Kidney epithelial cell (primary cell): ENCODE data around the gene ZBTB24. TPM values are rescaled to one million over a fixed set of nuclear protein-coding genes. Genes with fewer than 3 reads are reported as not detected.

Experiments
- DNase-seq: peaks from one replicate; pipeline ENCODE4 v3.0.0-alpha.2; 2010; ENCODE audit warnings: low read depth
- H3K27me3 ChIP-seq: 2 replicates; pipeline ENCODE4 v1.6.0; 2011; ENCODE audit warnings: low read length; ENCODE audit not compliant: control insufficient read depth, insufficient read depth
- H3K36me3 ChIP-seq: 2 replicates; pipeline ENCODE4 v1.5.1; 2011; ENCODE audit warnings: low read length; ENCODE audit not compliant: control insufficient read depth, insufficient read depth
- H3K4me3 ChIP-seq: 2 replicates; pipeline ENCODE4 v1.5.1; 2011; ENCODE audit warnings: low read depth, mild to moderate bottlenecking, control low read depth, low read length
- total RNA-seq: library from RNA; depleted of rRNA; stranded (reverse); fragments of >200 nt; gene quantifications from 2 replicates; pipeline ENCODE4 v1.2.3, GENCODE V29; 2015
- TF ChIP-seq, protein P1 (sequence below): IDR thresholded peaks from 2 replicates; pipeline ENCODE4 v1.5.1; 2011; ENCODE audit warnings: mild to moderate bottlenecking, moderate library complexity, low read length, control low read depth, inconsistent platforms; ENCODE audit not compliant: insufficient read depth, poor library complexity, severe bottlenecking

ZBTB24 gene
- total RNA-seq, 1 donor from 2014 or later, result 10.9 TPM

DNA sequence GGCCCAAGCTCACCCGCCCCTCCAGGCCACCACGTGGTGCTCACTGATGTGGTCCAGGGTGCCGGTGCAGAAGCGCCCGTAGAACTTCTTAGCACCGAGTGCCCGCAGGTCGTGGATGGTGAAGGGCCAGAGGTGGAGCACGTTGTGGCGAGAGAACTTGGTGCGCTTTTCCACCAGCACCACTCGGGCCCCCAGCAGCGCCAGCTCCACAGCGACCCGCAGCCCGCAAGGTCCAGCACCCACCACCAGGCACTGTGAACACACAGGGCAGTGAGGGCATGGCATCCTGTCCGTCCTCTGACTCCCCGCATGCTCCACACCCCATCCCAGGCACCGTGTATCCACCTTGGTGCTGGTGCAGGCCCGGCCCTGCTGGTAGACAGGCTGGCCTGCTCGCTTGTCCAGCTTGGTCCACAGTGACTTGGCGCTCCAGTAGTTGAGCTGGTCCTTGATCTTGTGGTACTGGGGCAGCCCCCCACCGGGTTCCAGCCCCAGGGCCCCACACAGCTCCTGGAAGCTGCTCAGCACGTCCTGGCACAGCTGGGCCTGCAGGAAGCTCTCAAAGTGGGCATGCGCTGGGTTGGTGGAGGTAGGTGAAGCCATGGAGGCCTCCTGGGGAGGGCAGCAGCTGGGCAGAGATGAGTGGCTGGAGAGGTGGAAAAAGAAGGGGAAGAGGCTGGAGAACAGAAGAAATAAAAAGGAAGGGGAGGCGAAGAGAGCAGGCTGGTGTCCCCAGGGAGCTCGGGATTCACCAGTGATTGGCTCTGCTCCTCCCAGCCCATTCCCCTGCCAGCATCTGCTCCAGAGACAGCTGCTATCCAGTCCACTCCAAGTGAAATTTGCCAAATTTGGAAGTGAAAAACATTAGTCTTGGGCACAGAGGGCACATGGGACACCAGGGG, 29.2 kb downstream of the ZBTB24 start:
- Histone ChIP-seq H3K36me3 (peaks cover 3% of the 10 kb centered on the region), H3K4me3 (no peak overlapping the region)
- DNase-seq, result no peak

DNA sequence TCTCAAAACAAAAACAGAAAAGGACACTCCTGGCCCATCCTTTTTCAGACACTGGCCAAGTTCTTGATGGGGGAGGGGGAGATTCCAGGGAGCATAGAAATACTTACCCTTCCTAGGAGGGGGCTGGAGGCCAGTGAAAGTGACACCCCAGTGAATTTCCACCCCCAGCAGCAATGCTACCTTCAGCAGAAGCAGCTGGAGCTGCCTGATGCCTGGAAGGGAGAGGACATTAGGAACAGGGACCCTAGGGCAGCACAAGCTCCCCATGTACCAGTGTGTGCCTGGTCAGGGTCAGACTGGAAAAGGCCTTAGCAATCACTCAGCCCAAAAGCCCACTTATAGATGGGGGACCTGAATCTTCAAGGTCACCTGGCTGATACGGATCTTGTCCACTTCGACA, 29.9 kb downstream of the ZBTB24 start:
- Histone ChIP-seq H3K36me3 (peaks cover 3% of the 10 kb centered on the region), H3K27me3 (no peaks in the 10 kb centered on the region), H3K4me3 (no peak overlapping the region)
- TF ChIP-seq, protein P1, sequence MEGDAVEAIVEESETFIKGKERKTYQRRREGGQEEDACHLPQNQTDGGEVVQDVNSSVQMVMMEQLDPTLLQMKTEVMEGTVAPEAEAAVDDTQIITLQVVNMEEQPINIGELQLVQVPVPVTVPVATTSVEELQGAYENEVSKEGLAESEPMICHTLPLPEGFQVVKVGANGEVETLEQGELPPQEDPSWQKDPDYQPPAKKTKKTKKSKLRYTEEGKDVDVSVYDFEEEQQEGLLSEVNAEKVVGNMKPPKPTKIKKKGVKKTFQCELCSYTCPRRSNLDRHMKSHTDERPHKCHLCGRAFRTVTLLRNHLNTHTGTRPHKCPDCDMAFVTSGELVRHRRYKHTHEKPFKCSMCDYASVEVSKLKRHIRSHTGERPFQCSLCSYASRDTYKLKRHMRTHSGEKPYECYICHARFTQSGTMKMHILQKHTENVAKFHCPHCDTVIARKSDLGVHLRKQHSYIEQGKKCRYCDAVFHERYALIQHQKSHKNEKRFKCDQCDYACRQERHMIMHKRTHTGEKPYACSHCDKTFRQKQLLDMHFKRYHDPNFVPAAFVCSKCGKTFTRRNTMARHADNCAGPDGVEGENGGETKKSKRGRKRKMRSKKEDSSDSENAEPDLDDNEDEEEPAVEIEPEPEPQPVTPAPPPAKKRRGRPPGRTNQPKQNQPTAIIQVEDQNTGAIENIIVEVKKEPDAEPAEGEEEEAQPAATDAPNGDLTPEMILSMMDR, result no peak
- no peak for DNase-seq

More for the DNA sequence above, 29.2 kb downstream of the ZBTB24 start:
- H3K27me3 ChIP-seq, result no peaks in the 10 kb centered on the region
- TF ChIP-seq, protein P1, result no peak

DNA sequence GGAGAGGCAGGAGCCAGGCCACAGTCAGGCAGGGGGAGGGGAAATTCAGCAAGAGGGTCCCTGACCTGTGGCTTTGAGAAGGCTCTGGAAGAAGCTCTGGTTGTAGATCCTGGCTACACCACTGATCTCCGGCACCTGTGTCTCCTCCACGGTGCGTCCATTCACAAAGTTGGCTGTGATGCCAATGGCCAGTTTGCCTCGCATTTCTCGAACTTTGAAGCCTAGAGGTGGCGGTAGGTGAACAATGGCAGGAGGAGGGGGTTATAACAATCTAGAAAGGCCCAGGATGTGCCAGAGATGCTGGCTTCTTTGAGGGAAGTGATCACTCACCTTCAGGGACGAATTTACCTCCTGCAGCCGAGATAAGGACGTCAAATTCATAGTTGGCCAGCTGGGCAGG, 30.8 kb downstream of the ZBTB24 start:
- H3K4me3 ChIP-seq, result no peak overlapping the region
- no peak for DNase-seq
- no peaks in the 10 kb centered on the region for H3K27me3 ChIP-seq
- TF ChIP-seq, protein P1, result no peak
- H3K36me3 ChIP-seq, result peaks cover 3% of the 10 kb centered on the region

DNA sequence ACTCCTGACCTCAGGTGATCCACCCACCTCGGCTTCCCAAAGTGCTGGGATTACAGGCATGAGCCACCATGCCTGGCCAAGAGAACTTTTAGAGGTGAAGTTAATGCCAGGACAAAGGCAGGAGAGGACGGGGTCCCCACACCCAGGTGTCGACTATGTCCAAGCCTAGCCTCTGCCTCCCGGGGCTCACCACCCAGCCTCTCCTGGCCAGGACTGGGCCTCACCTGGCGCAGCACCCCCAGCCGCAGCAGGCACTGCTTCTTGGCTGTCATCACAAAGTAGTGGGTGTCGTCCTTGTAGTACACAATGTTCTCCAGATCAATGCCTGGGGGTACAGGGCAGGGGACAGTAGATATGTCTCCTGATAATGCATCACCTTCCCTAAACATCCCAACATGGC, 31.6 kb downstream of the ZBTB24 start:
- H3K27me3 ChIP-seq, result no peaks in the 10 kb centered on the region
- TF ChIP-seq, protein P1, result no peak

DNA sequence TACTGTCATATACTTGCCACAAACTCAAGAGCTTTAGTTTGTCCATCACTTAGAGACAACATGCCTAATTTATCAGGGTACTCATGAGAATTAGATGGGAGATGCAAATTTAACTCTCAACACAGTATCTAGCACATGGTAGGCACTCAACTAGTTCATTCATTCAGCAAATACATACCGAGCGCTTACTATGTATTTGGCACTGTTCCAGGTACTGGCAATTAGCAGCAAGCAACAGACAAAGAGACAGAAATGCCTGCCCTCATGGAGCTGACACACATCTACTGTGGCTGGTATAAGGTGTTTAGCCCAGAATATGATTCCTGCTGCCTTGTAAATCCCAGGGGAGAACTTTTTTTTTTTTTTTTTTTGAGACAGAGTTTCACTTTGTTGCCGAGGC, 32.2 kb downstream of the ZBTB24 start:
- Histone ChIP-seq H3K27me3 (no peaks in the 10 kb centered on the region), H3K4me3 (no peak overlapping the region), H3K36me3 (peaks cover 3% of the 10 kb centered on the region)
- TF ChIP-seq, protein P1, result no peak
- DNase-seq, result no peak

More for the DNA sequence above, 31.6 kb downstream of the ZBTB24 start:
- DNase-seq, result no peak
- peaks cover 3% of the 10 kb centered on the region for H3K36me3 ChIP-seq
- no peak overlapping the region for H3K4me3 ChIP-seq
